Parathyroid adenoma (tissue), 2 donors: Measurements from ENCODE around the gene RAB40A.

Experiments
- H2AFZ ChIP-seq: fragments of 300-600 bp; sonication (generic); one replicate; pipeline ENCODE4 v1.7.0; 2017; ENCODE audit warnings: antibody characterized with exemption, mild to moderate bottlenecking
- H3K27ac ChIP-seq: fragments of 300-600 bp; sonication (generic); one replicate; pipeline ENCODE4 v1.7.0; 2017
- H3K27me3 ChIP-seq: fragments of 300-600 bp; sonication (generic); one replicate; pipeline ENCODE4 v1.7.0; 2017; ENCODE audit warnings: low read length; ENCODE audit not compliant: control insufficient read depth, insufficient read depth
- H3K36me3 ChIP-seq: fragments of 300-600 bp; sonication (generic); one replicate; pipeline ENCODE4 v1.7.0; 2017; ENCODE audit warnings: low read length; ENCODE audit not compliant: control insufficient read depth, insufficient read depth
- H3K4me1 ChIP-seq: fragments of 300-600 bp; sonication (generic); one replicate; pipeline ENCODE4 v1.7.0; 2017; ENCODE audit warnings: control low read depth
- H3K4me2 ChIP-seq: fragments of 300-600 bp; sonication (generic); one replicate; pipeline ENCODE4 v1.7.0; 2017; ENCODE audit warnings: low read length
- H3K4me3 ChIP-seq: fragments of 300-600 bp; sonication (generic); one replicate; pipeline ENCODE4 v1.7.0; 2017; ENCODE audit warnings: low read depth, low read length
- H3K79me2 ChIP-seq: fragments of 300-600 bp; sonication (generic); one replicate; pipeline ENCODE4 v1.7.0; 2017; ENCODE audit warnings: control low read depth
- H3K9ac ChIP-seq: fragments of 300-600 bp; sonication (generic); one replicate; pipeline ENCODE4 v1.7.0; 2017; ENCODE audit warnings: mild to moderate bottlenecking
- H3K9me3 ChIP-seq: fragments of 300-600 bp; sonication (generic); one replicate; pipeline ENCODE4 v1.7.0; 2017; ENCODE audit warnings: low read length; ENCODE audit not compliant: control insufficient read depth
- CTCF ChIP-seq: fragments of 300-600 bp; sonication (generic); IDR thresholded peaks from one replicate; pipeline ENCODE4 v1.7.0; 2017; ENCODE audit warnings: antibody characterized with exemption, mild to moderate bottlenecking
- donor health status: primary hyperparathyroidism.

RAB40A gene

GRCh38 chrX:103556963-103557612 is 37.8 kb upstream of the RAB40A start:
- H3K27ac ChIP-seq, result no peak overlapping the region
- no peak overlapping the region for H3K4me3 ChIP-seq
- H3K4me2 ChIP-seq, result no peak overlapping the region
- no peaks in the 10 kb centered on the region for H3K9me3 ChIP-seq
- H3K9ac ChIP-seq, result no peak overlapping the region
- no peaks in the 10 kb centered on the region for H3K27me3 ChIP-seq
- H3K79me2 ChIP-seq, result peaks cover 2% of the 10 kb centered on the region
- no peaks in the 10 kb centered on the region for H3K36me3 ChIP-seq
- no peaks in the 10 kb centered on the region for H3K4me1 ChIP-seq
- TF ChIP-seq CTCF, result no peak
- no peak overlapping the region for H2AFZ ChIP-seq

DNA sequence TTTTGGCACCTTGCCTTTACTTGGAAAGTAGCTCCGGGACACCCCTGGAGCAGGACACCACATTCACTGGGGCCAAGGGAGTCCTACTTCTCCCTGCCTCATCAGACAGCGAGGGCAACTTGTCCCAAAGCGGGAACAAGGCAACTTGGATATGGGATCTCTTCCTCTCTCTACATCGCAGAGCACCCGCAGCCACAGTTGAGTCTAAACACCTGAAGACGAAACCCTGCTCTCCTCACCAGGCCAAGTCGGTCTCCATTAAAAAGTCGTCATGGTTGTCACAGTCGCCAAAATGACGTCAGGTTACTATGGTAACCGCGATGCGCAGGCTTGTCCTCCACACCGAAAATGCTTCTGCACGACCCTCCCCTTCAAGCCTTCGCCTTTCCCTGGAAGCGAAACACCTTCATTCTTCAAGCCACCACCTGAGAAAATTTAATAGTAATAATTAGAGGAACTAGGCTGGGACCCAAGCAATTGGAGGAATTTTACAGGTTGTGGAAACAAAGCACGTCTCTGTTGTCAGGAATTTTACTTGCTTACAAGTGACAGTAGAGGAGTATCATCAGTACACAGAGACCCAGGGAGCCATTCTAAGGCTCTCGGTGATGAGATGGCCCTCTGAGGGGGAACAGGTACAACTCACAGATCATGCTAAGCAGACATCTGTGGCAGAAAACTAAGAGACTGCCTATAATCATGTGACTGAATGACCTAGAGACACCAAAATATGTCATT is 35.6 kb upstream of the RAB40A start:
- H3K36me3 ChIP-seq, result no peaks in the 10 kb centered on the region
- H3K4me2 ChIP-seq, result no peak overlapping the region
- no peak overlapping the region for H3K9ac ChIP-seq
- H3K4me1 ChIP-seq, result no peaks in the 10 kb centered on the region
- peak overlapping the region; percentile 95 for H2AFZ ChIP-seq
- H3K27ac ChIP-seq, result peak overlapping the region; percentile 74
- no peaks in the 10 kb centered on the region for H3K9me3 ChIP-seq
- no peaks in the 10 kb centered on the region for H3K27me3 ChIP-seq
- H3K79me2 ChIP-seq, result peaks cover 2% of the 10 kb centered on the region
- no peak overlapping the region for H3K4me3 ChIP-seq
- TF ChIP-seq CTCF, result no peak

- Histone ChIP-seq H3K27me3 (no peaks in the 10 kb centered on the region), H3K9me3 (no peaks in the 10 kb centered on the region), H3K4me2 (no peak overlapping the region), H3K4me3 (no peak overlapping the region), H3K79me2 (peaks cover 2% of the 10 kb centered on the region), H2AFZ (no peak overlapping the region), H3K4me1 (no peaks in the 10 kb centered on the region), H3K9ac (no peak overlapping the region), H3K36me3 (no peaks in the 10 kb centered on the region), H3K27ac (no peak overlapping the region)
- no peak for TF ChIP-seq CTCF
Observed at GRCh38 chrX:103552236-103552635, 32.9 kb upstream of the RAB40A start.

GRCh38 chrX:103550415-103551051 is 31.2 kb upstream of the RAB40A start:
- Histone ChIP-seq H3K4me1 (no peaks in the 10 kb centered on the region), H3K4me2 (no peak overlapping the region), H3K9me3 (no peaks in the 10 kb centered on the region), H3K79me2 (peaks cover 2% of the 10 kb centered on the region), H3K27ac (no peak overlapping the region), H3K27me3 (no peaks in the 10 kb centered on the region), H2AFZ (no peak overlapping the region), H3K9ac (no peak overlapping the region), H3K4me3 (no peak overlapping the region), H3K36me3 (no peaks in the 10 kb centered on the region)
- no peak for TF ChIP-seq CTCF
